Measurements from ENCODE around the gene PAX3. TPM values are rescaled to one million over a fixed set of nuclear protein-coding genes. Genes with fewer than 3 reads are reported as not detected.
A peak's percentile ranks its signal among the peaks of the same experiment; 100 is the strongest.

Gene PAX3
- total and polyA plus RNA-seq, 4 donors, result not detected

DNA sequence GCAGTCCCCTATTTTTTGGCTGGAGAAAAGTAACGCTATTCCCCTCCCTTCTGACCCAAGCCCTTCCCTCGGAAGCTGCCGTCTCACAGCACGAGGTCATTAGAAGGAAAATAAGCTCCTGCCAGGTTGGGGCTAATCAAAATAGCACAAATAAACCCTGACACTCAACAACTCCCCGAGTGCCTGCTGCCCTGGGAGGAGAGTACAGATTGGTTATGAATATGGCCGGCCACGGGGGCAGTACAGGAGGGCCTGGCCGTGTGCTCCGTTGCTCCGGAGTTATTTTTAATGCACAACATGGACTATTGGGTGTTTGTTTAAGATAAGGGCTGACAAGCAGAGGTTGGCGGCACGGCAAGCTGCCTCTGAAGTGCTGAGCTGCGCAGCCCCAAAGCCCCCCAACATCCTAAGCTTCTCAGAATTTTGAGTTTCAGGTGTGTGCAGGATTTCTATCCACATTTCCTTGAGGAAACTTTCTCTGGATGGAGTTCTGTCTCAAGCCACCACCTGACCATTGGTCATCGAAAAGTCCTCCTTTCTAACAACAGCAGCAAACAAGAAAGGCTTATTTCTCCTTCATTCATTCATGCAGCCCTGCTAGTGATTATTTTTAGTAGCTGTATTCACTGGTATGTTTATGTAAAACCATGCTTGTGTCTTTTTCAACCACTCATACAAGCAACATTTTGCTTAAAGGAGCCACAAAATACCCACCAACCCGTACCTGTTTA is 58.7 kb downstream of the PAX3 start:
- ATAC-seq (ENCODE audit: insufficient read depth, low FRiP score), result no peak
- DNase-seq, result peak in 2 of 3 donors; percentile 3 to 10
- 5 to 8% methylated on average over 15 of the region's 15 CpGs for WGBS, 2 donors
- no peaks in the 10 kb centered on the region for H3K9me3 ChIP-seq (ENCODE audit: control insufficient read depth in 4 of 4, insufficient read depth in 3 of 4, low read length in 3 of 4)
- no peak overlapping the region for H3K4me3 ChIP-seq
- no peaks in the 10 kb centered on the region for H3K36me3 ChIP-seq (ENCODE audit: control insufficient read depth in 4 of 4, insufficient read depth in 4 of 4, low read length in 4 of 4)
- no peaks in the 10 kb centered on the region for H3K4me1 ChIP-seq (ENCODE audit: control insufficient read depth in 5 of 5, insufficient read depth in 5 of 5, low read length in 5 of 5)
- H3K27ac ChIP-seq (ENCODE audit: low read depth in 1 of 2, low read length in 1 of 2), result no peak overlapping the region
- TF ChIP-seq CTCF (IDR thresholded peaks at IDR 0.05; ENCODE audit: control extremely low read depth, extremely low read depth), result no peak
- peaks cover 0 to 80% (median 79%) of the 10 kb centered on the region in 3 donors for H3K27me3 ChIP-seq (ENCODE audit: control insufficient read depth in 3 of 3, insufficient read depth in 3 of 3, low read length in 2 of 3)
- no peak overlapping the region for H3K9ac ChIP-seq (ENCODE audit: insufficient read depth in 1 of 2, low read length in 2 of 2)

GRCh38 chr2:222239091-222239490 is 59.7 kb downstream of the PAX3 start:
- 31 to 46% methylated on average over 4 of the region's 4 CpGs for WGBS, 2 donors
- no peak overlapping the region for H3K27ac ChIP-seq (ENCODE audit: low read depth in 1 of 2, low read length in 1 of 2)
- peaks cover 0 to 81% (median 76%) of the 10 kb centered on the region in 3 donors for H3K27me3 ChIP-seq (ENCODE audit: control insufficient read depth in 3 of 3, insufficient read depth in 3 of 3, low read length in 2 of 3)
- no peak overlapping the region for H3K4me3 ChIP-seq
- H3K9ac ChIP-seq (ENCODE audit: insufficient read depth in 1 of 2, low read length in 2 of 2), result no peak overlapping the region
- no peak for ATAC-seq (ENCODE audit: insufficient read depth, low FRiP score)
- no peaks in the 10 kb centered on the region for H3K4me1 ChIP-seq (ENCODE audit: control insufficient read depth in 5 of 5, insufficient read depth in 5 of 5, low read length in 5 of 5)
- DNase-seq, result no peak
- no peaks in the 10 kb centered on the region for H3K36me3 ChIP-seq (ENCODE audit: control insufficient read depth in 4 of 4, insufficient read depth in 4 of 4, low read length in 4 of 4)
- no peak for TF ChIP-seq CTCF (IDR thresholded peaks at IDR 0.05; ENCODE audit: control extremely low read depth, extremely low read depth)
- no peaks in the 10 kb centered on the region for H3K9me3 ChIP-seq (ENCODE audit: control insufficient read depth in 4 of 4, insufficient read depth in 3 of 4, low read length in 3 of 4)

- DNase-seq (no peak), ATAC-seq (ENCODE audit: insufficient read depth, low FRiP score) (no peak)
- no peaks in the 10 kb centered on the region for H3K9me3 ChIP-seq (ENCODE audit: control insufficient read depth in 4 of 4, insufficient read depth in 3 of 4, low read length in 3 of 4)
- H3K9ac ChIP-seq (ENCODE audit: insufficient read depth in 1 of 2, low read length in 2 of 2), result no peak overlapping the region
- WGBS, 2 donors, result 76 to 83% methylated on average over 3 of the region's 3 CpGs
- no peaks in the 10 kb centered on the region for H3K36me3 ChIP-seq (ENCODE audit: control insufficient read depth in 4 of 4, insufficient read depth in 4 of 4, low read length in 4 of 4)
- no peak for TF ChIP-seq CTCF (IDR thresholded peaks at IDR 0.05; ENCODE audit: control extremely low read depth, extremely low read depth)
- H3K4me1 ChIP-seq (ENCODE audit: control insufficient read depth in 5 of 5, insufficient read depth in 5 of 5, low read length in 5 of 5), result no peaks in the 10 kb centered on the region
- H3K27me3 ChIP-seq (ENCODE audit: control insufficient read depth in 3 of 3, insufficient read depth in 3 of 3, low read length in 2 of 3), result peaks cover 0 to 71% (median 67%) of the 10 kb centered on the region in 3 donors
- H3K27ac ChIP-seq (ENCODE audit: low read depth in 1 of 2, low read length in 1 of 2), result no peak overlapping the region
- no peak overlapping the region for H3K4me3 ChIP-seq
Measured at GRCh38 chr2:222238072-222238471, 60.7 kb downstream of the PAX3 start.

- Histone ChIP-seq H3K36me3 (ENCODE audit: control insufficient read depth in 4 of 4, insufficient read depth in 4 of 4, low read length in 4 of 4) (no peaks in the 10 kb centered on the region), H3K9ac (ENCODE audit: insufficient read depth in 1 of 2, low read length in 2 of 2) (no peak overlapping the region), H3K27me3 (ENCODE audit: control insufficient read depth in 3 of 3, insufficient read depth in 3 of 3, low read length in 2 of 3) (peaks cover 0 to 22% (median 15%) of the 10 kb centered on the region in 3 donors), H3K9me3 (ENCODE audit: control insufficient read depth in 4 of 4, insufficient read depth in 3 of 4, low read length in 3 of 4) (no peaks in the 10 kb centered on the region), H3K27ac (ENCODE audit: low read depth in 1 of 2, low read length in 1 of 2) (no peak overlapping the region), H3K4me1 (ENCODE audit: control insufficient read depth in 5 of 5, insufficient read depth in 5 of 5, low read length in 5 of 5) (no peaks in the 10 kb centered on the region), H3K4me3 (no peak overlapping the region)
- ATAC-seq (ENCODE audit: insufficient read depth, low FRiP score) (no peak), DNase-seq (peak in 2 of 3 donors; percentile 15 to 38)
- no peak for TF ChIP-seq CTCF (IDR thresholded peaks at IDR 0.05; ENCODE audit: control extremely low read depth, extremely low read depth)
Measured at GRCh38 chr2:222232839-222233238, 66.0 kb downstream of the PAX3 start.
